GM06990 (cell line): ENCODE results near the gene ADAM11.

ENCODE experiments used
- DNase-seq: peaks from one replicate; pipeline ENCODE4 v3.0.0-alpha.2; 2011; ENCODE audit not compliant: insufficient read length; ENCODE audit errors: extremely low read depth
- H3K27me3 ChIP-seq: replicated peaks from 2 replicates; pipeline ENCODE4 v1.6.0; 2011; ENCODE audit warnings: low read length; ENCODE audit not compliant: control insufficient read depth, insufficient read depth
- H3K36me3 ChIP-seq: 2 replicates; pipeline ENCODE4 v1.5.1; 2011; ENCODE audit warnings: low read length; ENCODE audit not compliant: control insufficient read depth, insufficient read depth
- H3K4me3 ChIP-seq: replicated peaks from 2 replicates; pipeline ENCODE4 v1.5.1; 2011; ENCODE audit warnings: low read depth, mild to moderate bottlenecking, control low read depth, low read length
- TF ChIP-seq, protein P1 (sequence below): IDR thresholded peaks from 2 replicates; pipeline ENCODE4 v1.5.1; 2011; ENCODE audit warnings: low read length, control low read depth, mild to moderate bottlenecking, inconsistent platforms; ENCODE audit not compliant: insufficient read depth, poor library complexity, severe bottlenecking

ADAM11 gene

DNA sequence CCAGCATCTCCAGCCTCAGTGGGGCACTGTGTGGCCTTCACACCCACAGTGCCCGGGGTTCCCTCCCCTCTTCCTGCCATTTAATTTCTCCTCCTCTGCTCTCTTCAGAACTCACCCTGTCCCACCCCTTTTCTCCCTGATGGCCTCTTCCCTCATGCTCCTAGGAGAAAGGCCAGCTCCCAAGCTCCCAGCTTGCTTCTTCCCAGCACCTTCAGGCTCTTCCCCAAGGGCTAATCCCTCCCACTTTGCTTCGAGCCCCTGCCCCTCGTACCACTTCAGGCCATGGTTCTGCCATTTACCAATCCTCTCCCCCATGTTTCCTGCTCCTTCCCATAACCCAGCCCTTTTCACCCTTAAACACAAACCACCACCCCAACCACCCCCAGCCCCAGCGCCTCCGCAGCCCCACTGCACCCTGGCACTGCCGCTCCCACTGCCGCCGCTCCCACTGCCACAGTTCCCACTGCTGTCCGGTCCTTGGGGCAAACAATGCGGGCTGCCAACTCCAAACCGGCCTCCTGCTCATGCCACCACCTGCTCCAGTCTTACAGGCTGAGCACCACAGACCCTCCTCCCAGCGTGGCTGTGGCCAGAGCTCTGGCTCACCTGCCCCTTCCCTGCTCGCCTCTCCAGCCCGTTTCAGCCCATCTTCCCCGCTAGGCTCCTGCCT, 28.6 kb downstream of the ADAM11 start:
- Histone ChIP-seq H3K27me3 (no peaks in the 10 kb centered on the region; the same call in none of the 2 replicates), H3K36me3 (no peaks in the 10 kb centered on the region), H3K4me3 (no peak overlapping the region)
- no peak for DNase-seq
- TF ChIP-seq, protein P1, sequence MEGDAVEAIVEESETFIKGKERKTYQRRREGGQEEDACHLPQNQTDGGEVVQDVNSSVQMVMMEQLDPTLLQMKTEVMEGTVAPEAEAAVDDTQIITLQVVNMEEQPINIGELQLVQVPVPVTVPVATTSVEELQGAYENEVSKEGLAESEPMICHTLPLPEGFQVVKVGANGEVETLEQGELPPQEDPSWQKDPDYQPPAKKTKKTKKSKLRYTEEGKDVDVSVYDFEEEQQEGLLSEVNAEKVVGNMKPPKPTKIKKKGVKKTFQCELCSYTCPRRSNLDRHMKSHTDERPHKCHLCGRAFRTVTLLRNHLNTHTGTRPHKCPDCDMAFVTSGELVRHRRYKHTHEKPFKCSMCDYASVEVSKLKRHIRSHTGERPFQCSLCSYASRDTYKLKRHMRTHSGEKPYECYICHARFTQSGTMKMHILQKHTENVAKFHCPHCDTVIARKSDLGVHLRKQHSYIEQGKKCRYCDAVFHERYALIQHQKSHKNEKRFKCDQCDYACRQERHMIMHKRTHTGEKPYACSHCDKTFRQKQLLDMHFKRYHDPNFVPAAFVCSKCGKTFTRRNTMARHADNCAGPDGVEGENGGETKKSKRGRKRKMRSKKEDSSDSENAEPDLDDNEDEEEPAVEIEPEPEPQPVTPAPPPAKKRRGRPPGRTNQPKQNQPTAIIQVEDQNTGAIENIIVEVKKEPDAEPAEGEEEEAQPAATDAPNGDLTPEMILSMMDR: no peak

GRCh38 chr17:44788139-44788538, 29.4 kb downstream of the ADAM11 start:
- H3K36me3 ChIP-seq: no peaks in the 10 kb centered on the region
- H3K27me3 ChIP-seq: no peaks in the 10 kb centered on the region; the same call in none of the 2 replicates
- TF ChIP-seq, protein P1: no peak
- DNase-seq: no peak
- no peak overlapping the region for H3K4me3 ChIP-seq

GRCh38 chr17:44792276-44792675, 33.5 kb downstream of the ADAM11 start:
- TF ChIP-seq, protein P1: no peak
- no peaks in the 10 kb centered on the region for H3K36me3 ChIP-seq
- H3K27me3 ChIP-seq: no peaks in the 10 kb centered on the region
- no peak for DNase-seq
- H3K4me3 ChIP-seq: no peak overlapping the region

DNA sequence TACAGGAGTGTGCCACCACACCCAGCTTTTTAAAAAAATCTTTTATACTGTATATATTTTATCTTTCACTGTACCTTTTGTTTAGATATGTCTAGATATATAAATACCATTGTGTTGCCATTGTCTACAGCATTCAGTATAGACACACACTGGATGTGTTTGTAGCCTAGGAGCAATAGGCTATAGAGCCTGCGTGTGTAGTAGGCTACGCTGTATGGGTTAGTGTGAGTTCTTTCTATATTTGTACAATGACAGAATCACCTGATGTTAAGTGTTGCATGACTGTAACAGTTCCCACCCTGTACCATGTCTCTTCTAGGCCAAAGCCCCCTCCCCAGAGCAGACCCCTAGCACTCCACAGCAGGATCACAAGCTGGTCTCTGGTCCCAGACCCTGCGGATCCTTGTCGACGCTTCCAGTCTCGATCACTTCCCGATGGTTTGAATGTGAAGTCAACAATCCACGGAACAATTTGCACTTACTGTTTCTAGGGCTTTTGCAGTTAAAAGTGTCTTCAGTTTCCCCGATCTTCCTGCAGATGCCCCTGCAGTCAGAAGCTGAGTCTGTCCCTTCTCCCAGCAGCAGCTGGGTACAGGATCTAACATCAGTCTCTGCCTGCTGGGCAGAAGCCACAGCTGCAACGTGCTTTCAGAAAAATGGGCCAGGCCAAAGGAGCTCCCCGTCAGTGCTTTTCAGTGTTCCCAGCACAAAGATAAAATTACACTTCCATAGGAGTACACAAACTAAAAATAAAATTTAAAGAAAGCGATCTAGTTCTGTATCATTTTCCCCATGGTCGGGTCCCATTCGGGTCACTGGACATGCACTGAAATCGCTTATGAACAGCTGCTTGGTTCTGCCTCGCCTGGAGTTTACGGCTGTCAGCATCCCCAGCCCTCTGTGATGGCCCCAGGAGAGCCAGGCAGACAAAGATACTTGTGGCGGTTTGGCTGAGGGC, 35.4 kb downstream of the ADAM11 start:
- TF ChIP-seq, protein P1: no peak
- no peaks in the 10 kb centered on the region for H3K27me3 ChIP-seq
- no peak overlapping the region for H3K4me3 ChIP-seq
- DNase-seq: no peak
- no peaks in the 10 kb centered on the region for H3K36me3 ChIP-seq

GRCh38 chr17:44794851-44795413, 36.1 kb downstream of the ADAM11 start:
- H3K4me3 ChIP-seq: no peak overlapping the region
- DNase-seq: no peak
- TF ChIP-seq, protein P1: no peak
- no peaks in the 10 kb centered on the region for H3K27me3 ChIP-seq
- H3K36me3 ChIP-seq: no peaks in the 10 kb centered on the region
